GM10266 (cell line): Measurements from ENCODE around the gene RCSD1.

ENCODE experiments used
- DNase-seq: peaks from one replicate; pipeline ENCODE4 v3.0.0; 2012; ENCODE audit errors: extremely low spot score
- CTCF ChIP-seq: IDR thresholded peaks from 2 replicates; pipeline ENCODE4 v1.5.1; 2012; ENCODE audit warnings: mild to moderate bottlenecking, low read depth; ENCODE audit not compliant: control insufficient read depth, insufficient read depth; ENCODE audit errors: missing control alignments

Gene RCSD1

GRCh38 chr1:167618789-167619188, 11.2 kb upstream of the RCSD1 start:
- no peak for DNase-seq
- TF ChIP-seq CTCF: no peak

- no peak for TF ChIP-seq CTCF
- DNase-seq: no peak
Observed at GRCh38 chr1:167620002-167620401, 10.0 kb upstream of the RCSD1 start.

GRCh38 chr1:167621780-167622313, 8.2 kb upstream of the RCSD1 start:
- DNase-seq: no peak
- TF ChIP-seq CTCF: no peak

- TF ChIP-seq CTCF: no peak
- DNase-seq: no peak
Observed at GRCh38 chr1:167623951-167624350, 6.1 kb upstream of the RCSD1 start.

GRCh38 chr1:167625040-167625823, 4.8 kb upstream of the RCSD1 start:
- TF ChIP-seq CTCF: no peak
- no peak for DNase-seq

- DNase-seq: no peak
- TF ChIP-seq CTCF: no peak
Observed at GRCh38 chr1:167627615-167627864, 2.5 kb upstream of the RCSD1 start.

GRCh38 chr1:167627865-167628641, 2.0 kb upstream of the RCSD1 start:
- DNase-seq: peak; percentile 88
- no peak for TF ChIP-seq CTCF
